Measurements from ENCODE around the gene CFAP45.

The CFAP45 gene

GRCh38 chr1:159921251-159921650 lies 21.3 kb upstream of the CFAP45 start:
- H3K9me3 ChIP-seq (ENCODE audit: control insufficient read depth, low read length), result no peaks in the 10 kb centered on the region
- whole genome bisulfite sequencing, 2 experiments (ENCODE audit: insufficient coverage in 2 of 2), result 71% methylated on average over 1 of the region's 1 CpG; no CpG with 5 or more reads in 1 of the 2 experiments

GRCh38 chr1:159920651-159921050 lies 20.7 kb upstream of the CFAP45 start:
- peaks cover 66% of the 10 kb centered on the region for H3K4me1 ChIP-seq (ENCODE audit: control insufficient read depth, insufficient read depth, low read length, poor library complexity, severe bottlenecking)
- no peaks in the 10 kb centered on the region for H3K9me3 ChIP-seq (ENCODE audit: control insufficient read depth, low read length)
- 100% methylated on average over 1 of the region's 1 CpG; no CpG with 5 or more reads in 1 of the 2 experiments for WGBS, 2 experiments (ENCODE audit: insufficient coverage in 2 of 2)
- H3K36me3 ChIP-seq (ENCODE audit: control insufficient read depth, insufficient read depth, low read length), result peaks cover 57% of the 10 kb centered on the region
- no peak overlapping the region for H3K4me3 ChIP-seq (ENCODE audit: extremely low read depth, insufficient read depth, low read length, poor library complexity, severe bottlenecking)
- no peak overlapping the region for H3K27ac ChIP-seq (ENCODE audit: low read depth, low read length, severe bottlenecking)

More at GRCh38 chr1:159921251-159921650, 21.3 kb upstream of the CFAP45 start:
- Histone ChIP-seq H3K4me3 (ENCODE audit: extremely low read depth, insufficient read depth, low read length, poor library complexity, severe bottlenecking) (no peak overlapping the region), H3K27ac (ENCODE audit: low read depth, low read length, severe bottlenecking) (no peak overlapping the region), H3K4me1 (ENCODE audit: control insufficient read depth, insufficient read depth, low read length, poor library complexity, severe bottlenecking) (peaks cover 65% of the 10 kb centered on the region), H3K36me3 (ENCODE audit: control insufficient read depth, insufficient read depth, low read length) (peaks cover 57% of the 10 kb centered on the region)

- Histone ChIP-seq H3K4me1 (ENCODE audit: control insufficient read depth, insufficient read depth, low read length, poor library complexity, severe bottlenecking) (peaks cover 70% of the 10 kb centered on the region), H3K4me3 (ENCODE audit: extremely low read depth, insufficient read depth, low read length, poor library complexity, severe bottlenecking) (no peak overlapping the region), H3K27ac (ENCODE audit: low read depth, low read length, severe bottlenecking) (no peak overlapping the region), H3K36me3 (ENCODE audit: control insufficient read depth, insufficient read depth, low read length) (peaks cover 57% of the 10 kb centered on the region), H3K9me3 (ENCODE audit: control insufficient read depth, low read length) (no peaks in the 10 kb centered on the region)
- 95 to 97% methylated on average over 10 of the region's 10 CpGs for WGBS, 2 experiments (ENCODE audit: insufficient coverage in 2 of 2)
Measured at GRCh38 chr1:159920202-159920601, 20.2 kb upstream of the CFAP45 start.

GRCh38 chr1:159919236-159919865 lies 19.4 kb upstream of the CFAP45 start:
- peaks cover 72% of the 10 kb centered on the region for H3K4me1 ChIP-seq (ENCODE audit: control insufficient read depth, insufficient read depth, low read length, poor library complexity, severe bottlenecking)
- H3K9me3 ChIP-seq (ENCODE audit: control insufficient read depth, low read length), result no peaks in the 10 kb centered on the region
- no peak overlapping the region for H3K4me3 ChIP-seq (ENCODE audit: extremely low read depth, insufficient read depth, low read length, poor library complexity, severe bottlenecking)
- 94 to 95% methylated on average over 3 to 10 of the region's 10 CpGs for WGBS, 2 experiments (ENCODE audit: insufficient coverage in 2 of 2)
- peaks cover 57% of the 10 kb centered on the region for H3K36me3 ChIP-seq (ENCODE audit: control insufficient read depth, insufficient read depth, low read length)
- H3K27ac ChIP-seq (ENCODE audit: low read depth, low read length, severe bottlenecking), result no peak overlapping the region

- Histone ChIP-seq H3K4me3 (ENCODE audit: extremely low read depth, insufficient read depth, low read length, poor library complexity, severe bottlenecking) (no peak overlapping the region), H3K9me3 (ENCODE audit: control insufficient read depth, low read length) (no peaks in the 10 kb centered on the region), H3K4me1 (ENCODE audit: control insufficient read depth, insufficient read depth, low read length, poor library complexity, severe bottlenecking) (peaks cover 77% of the 10 kb centered on the region), H3K36me3 (ENCODE audit: control insufficient read depth, insufficient read depth, low read length) (peaks cover 57% of the 10 kb centered on the region), H3K27ac (ENCODE audit: low read depth, low read length, severe bottlenecking) (no peak overlapping the region)
- WGBS, 2 experiments (ENCODE audit: insufficient coverage in 2 of 2), result 96 to 98% methylated on average over 8 to 12 of the region's 13 CpGs
Measured at GRCh38 chr1:159918352-159919200, 18.6 kb upstream of the CFAP45 start.

GRCh38 chr1:159917533-159918351 lies 17.8 kb upstream of the CFAP45 start:
- no peak overlapping the region for H3K4me3 ChIP-seq (ENCODE audit: extremely low read depth, insufficient read depth, low read length, poor library complexity, severe bottlenecking)
- no peak overlapping the region for H3K27ac ChIP-seq (ENCODE audit: low read depth, low read length, severe bottlenecking)
- 88 to 93% methylated on average over 4 of the region's 5 CpGs for WGBS, 2 experiments (ENCODE audit: insufficient coverage in 2 of 2)
- peaks cover 53% of the 10 kb centered on the region for H3K36me3 ChIP-seq (ENCODE audit: control insufficient read depth, insufficient read depth, low read length)
- H3K4me1 ChIP-seq (ENCODE audit: control insufficient read depth, insufficient read depth, low read length, poor library complexity, severe bottlenecking), result peaks cover 76% of the 10 kb centered on the region
- H3K9me3 ChIP-seq (ENCODE audit: control insufficient read depth, low read length), result no peaks in the 10 kb centered on the region

- WGBS, 2 experiments (ENCODE audit: insufficient coverage in 2 of 2), result 50 to 65% methylated on average over 5 to 8 of the region's 9 CpGs
- Histone ChIP-seq H3K27ac (ENCODE audit: low read depth, low read length, severe bottlenecking) (peak overlapping the region; percentile 92), H3K4me1 (ENCODE audit: control insufficient read depth, insufficient read depth, low read length, poor library complexity, severe bottlenecking) (peaks cover 77% of the 10 kb centered on the region), H3K4me3 (ENCODE audit: extremely low read depth, insufficient read depth, low read length, poor library complexity, severe bottlenecking) (no peak overlapping the region), H3K36me3 (ENCODE audit: control insufficient read depth, insufficient read depth, low read length) (peaks cover 41% of the 10 kb centered on the region), H3K9me3 (ENCODE audit: control insufficient read depth, low read length) (no peaks in the 10 kb centered on the region)
Measured at GRCh38 chr1:159916242-159917051, 16.5 kb upstream of the CFAP45 start.

- Histone ChIP-seq H3K4me3 (ENCODE audit: extremely low read depth, insufficient read depth, low read length, poor library complexity, severe bottlenecking) (no peak overlapping the region), H3K27ac (ENCODE audit: low read depth, low read length, severe bottlenecking) (peak overlapping the region; percentile 92), H3K9me3 (ENCODE audit: control insufficient read depth, low read length) (no peaks in the 10 kb centered on the region), H3K4me1 (ENCODE audit: control insufficient read depth, insufficient read depth, low read length, poor library complexity, severe bottlenecking) (peaks cover 77% of the 10 kb centered on the region), H3K36me3 (ENCODE audit: control insufficient read depth, insufficient read depth, low read length) (peaks cover 34% of the 10 kb centered on the region)
- WGBS, 2 experiments (ENCODE audit: insufficient coverage in 2 of 2), result 71 to 100% methylated on average over 1 to 5 of the region's 5 CpGs
Measured at GRCh38 chr1:159915571-159916241, 15.7 kb upstream of the CFAP45 start.

- Histone ChIP-seq H3K36me3 (ENCODE audit: control insufficient read depth, insufficient read depth, low read length) (peaks cover 21% of the 10 kb centered on the region), H3K9me3 (ENCODE audit: control insufficient read depth, low read length) (no peaks in the 10 kb centered on the region), H3K4me1 (ENCODE audit: control insufficient read depth, insufficient read depth, low read length, poor library complexity, severe bottlenecking) (peaks cover 77% of the 10 kb centered on the region), H3K4me3 (ENCODE audit: extremely low read depth, insufficient read depth, low read length, poor library complexity, severe bottlenecking) (no peak overlapping the region), H3K27ac (ENCODE audit: low read depth, low read length, severe bottlenecking) (no peak overlapping the region)
- 91 to 92% methylated on average over 9 of the region's 10 CpGs for WGBS, 2 experiments (ENCODE audit: insufficient coverage in 2 of 2)
Measured at GRCh38 chr1:159914252-159915018, 14.5 kb upstream of the CFAP45 start.

Data from mesodermal cell (in vitro differentiated cells).